GM23338 (cell line): ENCODE data around the gene STK33. TPM values are rescaled to one million over a fixed set of nuclear protein-coding genes. Genes with fewer than 3 reads are reported as not detected.

ENCODE experiments used
- ATAC-seq: fragments of 200-7000 bp; cut with Tn5 transposase; 3 replicates; pipeline ENCODE4 v1.9.1; 2020
- DNase-seq: peaks from one replicate; pipeline ENCODE4 v3.0.0-alpha.2; 2015; ENCODE audit warnings: low spot score
- H2AFZ ChIP-seq: fragments of 200-600 bp; sonication (generic); 2 replicates; pipeline ENCODE4 v1.8.0; 2016; ENCODE audit warnings: antibody characterized with exemption, mild to moderate bottlenecking, moderate library complexity
- H3F3A ChIP-seq: fragments of 200-600 bp; sonication (generic); replicated peaks from 2 replicates; pipeline ENCODE4 v1.8.0; 2017; ENCODE audit warnings: antibody characterized with exemption, mixed run types, low read depth
- H3K27ac ChIP-seq: fragments of 200-600 bp; sonication (generic); 2 replicates; pipeline ENCODE4 v1.6.1; 2016; ENCODE audit warnings: low read depth
- H3K27me3 ChIP-seq: fragments of 200-600 bp; sonication (generic); 2 replicates; pipeline ENCODE4 v1.8.0; 2016; ENCODE audit warnings: mild to moderate bottlenecking, mixed run types, moderate library complexity; ENCODE audit not compliant: insufficient read depth
- H3K36me3 ChIP-seq: fragments of 200-600 bp; sonication (generic); 2 replicates; pipeline ENCODE4 v1.8.0; 2016; ENCODE audit warnings: mild to moderate bottlenecking; ENCODE audit not compliant: insufficient read depth
- H3K4me1 ChIP-seq: fragments of 200-600 bp; sonication (generic); 2 replicates; pipeline ENCODE4 v1.8.0; 2016; ENCODE audit warnings: mild to moderate bottlenecking, moderate library complexity; ENCODE audit not compliant: insufficient read depth
- H3K4me2 ChIP-seq: fragments of 200-600 bp; sonication (generic); 2 replicates; pipeline ENCODE4 v1.7.1; 2017; ENCODE audit warnings: mixed run types
- H3K4me3 ChIP-seq: fragments of 200-600 bp; sonication (generic); 2 replicates; pipeline ENCODE4 v1.6.1; 2016; ENCODE audit warnings: mixed run types
- H3K79me2 ChIP-seq: fragments of 200-600 bp; sonication (generic); replicated peaks from 2 replicates; pipeline ENCODE4 v1.8.0; 2017; ENCODE audit warnings: mild to moderate bottlenecking; ENCODE audit not compliant: insufficient read depth
- H3K9me2 ChIP-seq: fragments of 200-600 bp; sonication (generic); 2 replicates; pipeline ENCODE4 v1.8.0; 2017; ENCODE audit not compliant: insufficient read depth
- H4K20me1 ChIP-seq: fragments of 200-600 bp; sonication (generic); replicated peaks from 2 replicates; pipeline ENCODE4 v1.8.0; 2017; ENCODE audit warnings: mild to moderate bottlenecking; ENCODE audit not compliant: insufficient read depth
- H3K27ac Mint-ChIP-seq: 2 replicates; pipeline ENCODE4 v1.8.0; 2020; ENCODE audit warnings: inconsistent platforms, mild to moderate bottlenecking, moderate library complexity, mixed read lengths
- H3K27me3 Mint-ChIP-seq: 3 replicates; pipeline ENCODE4 v1.8.0; 2022; ENCODE audit warnings: low read depth, mild to moderate bottlenecking, moderate library complexity, mixed read lengths, inconsistent platforms; ENCODE audit not compliant: insufficient read depth, poor library complexity
- H3K36me3 Mint-ChIP-seq: 3 replicates; pipeline ENCODE4 v1.8.0; 2021; ENCODE audit warnings: low read depth, mild to moderate bottlenecking, inconsistent platforms, moderate library complexity, mixed read lengths
- H3K4me1 Mint-ChIP-seq: 3 replicates; pipeline ENCODE4 v1.8.0; 2020; ENCODE audit warnings: mild to moderate bottlenecking, inconsistent platforms, mixed read lengths
- H3K4me3 Mint-ChIP-seq: 3 replicates; pipeline ENCODE4 v1.8.0; 2021; ENCODE audit warnings: moderate library complexity, mild to moderate bottlenecking, inconsistent platforms, mixed read lengths
- H3K9me3 Mint-ChIP-seq: 3 replicates; pipeline ENCODE4 v1.8.0; 2020; ENCODE audit warnings: moderate library complexity, mild to moderate bottlenecking, inconsistent platforms, mixed read lengths
- CREB1 ChIP-seq: fragments of 250-450 bp; sonication (Bioruptor Pico); IDR thresholded peaks from 2 replicates; pipeline ENCODE4 v1.5.0; 2020; ENCODE audit warnings: low read depth, mild to moderate bottlenecking, moderate library complexity
- EZH2 ChIP-seq: fragments of 200-600 bp; sonication (generic); IDR thresholded peaks from one replicate; pipeline ENCODE4 v1.8.0; 2017; ENCODE audit warnings: antibody characterized with exemption, mild to moderate bottlenecking, low read depth; ENCODE audit not compliant: unreplicated experiment
- EZH2phosphoT487 ChIP-seq: fragments of 200-600 bp; sonication (generic); IDR thresholded peaks from one replicate; pipeline ENCODE4 v1.8.1; 2018; ENCODE audit warnings: antibody characterized with exemption; ENCODE audit not compliant: unreplicated experiment
- JUNB ChIP-seq: IDR thresholded peaks from one replicate; pipeline ENCODE4 v1.6.1; 2016; ENCODE audit warnings: antibody characterized with exemption; ENCODE audit not compliant: unreplicated experiment
- NANOG ChIP-seq: IDR thresholded peaks from 2 replicates; pipeline ENCODE4 v1.6.1; 2016; ENCODE audit warnings: antibody characterized with exemption, borderline replicate concordance
- POLR2AphosphoS5 ChIP-seq: IDR thresholded peaks from 2 replicates; pipeline ENCODE4 v1.6.1; 2016; ENCODE audit warnings: antibody characterized with exemption, low read depth
- REST ChIP-seq: IDR thresholded peaks from one replicate; pipeline ENCODE4 v1.6.1; 2018; ENCODE audit warnings: antibody characterized with exemption; ENCODE audit not compliant: unreplicated experiment
- STAT1 ChIP-seq: IDR thresholded peaks from one replicate; pipeline ENCODE4 v1.6.1; 2016; ENCODE audit warnings: antibody characterized with exemption; ENCODE audit not compliant: unreplicated experiment
- ZNF114 ChIP-seq: fragments of 250-450 bp; sonication (Bioruptor Pico); IDR thresholded peaks from 2 replicates; pipeline ENCODE4 v1.5.0; 2020; ENCODE audit warnings: mild to moderate bottlenecking, moderate library complexity
- ZNF331 ChIP-seq: fragments of 250-450 bp; sonication (Bioruptor Pico); IDR thresholded peaks from 2 replicates; pipeline ENCODE4 v1.5.0; 2020; ENCODE audit warnings: low read depth, mild to moderate bottlenecking, moderate library complexity
- ZNF462 ChIP-seq: fragments of 250-450 bp; sonication (Bioruptor Pico); IDR thresholded peaks from 2 replicates; pipeline ENCODE4 v1.5.0; 2020; ENCODE audit warnings: mild to moderate bottlenecking, moderate library complexity
- polyA plus RNA-seq: library from polyadenylated mRNA; unstranded; fragments of >200 nt; fragmentation: Nextera tagmentation; extraction: Ambion mirVana; gene quantifications from 2 replicates; pipeline ENCODE4 v1.2.1, GENCODE V29; 2016
- total RNA-seq: library from RNA; depleted of rRNA; stranded (reverse); fragments of >200 nt; shearing (Covaris generic); gene quantifications from 2 replicates; pipeline ENCODE4 v1.2.3, GENCODE V29; 2014
- TF ChIP-seq, protein P1 (sequence below): IDR thresholded peaks from 2 replicates; pipeline ENCODE4 v1.6.1; 2016; ENCODE audit warnings: antibody characterized with exemption
- TF ChIP-seq, protein P2 (sequence below), 2 experiments: fragments of 200-600 bp in 1 of 2; sonication (generic) in 1 of 2; conservative IDR thresholded peaks; 2 replicates each; pipeline versions ENCODE4 v1.5.1 to v1.6.1; 2016 to 2017; ENCODE audit warnings: antibody characterized with exemption in 2 of 2, low read depth in 2 of 2, mild to moderate bottlenecking in 2 of 2, moderate library complexity in 1 of 2

STK33 gene
- total and polyA plus RNA-seq, 2 experiments from 2014 or later: 17.2 to 18.2 TPM

GRCh38 chr11:8368772-8369171 is 225.3 kb downstream of the STK33 start:
- no peak overlapping the region for H2AFZ ChIP-seq
- H3F3A ChIP-seq: no peaks in the 10 kb centered on the region
- Mint-ChIP-seq H3K4me1 (peaks cover 4% of the 10 kb centered on the region; the same call in 2 of the 3 replicates), H3K27ac (peak overlapping the region; percentile 31; the same call in 1 of the 2 replicates), H3K36me3 (no peaks in the 10 kb centered on the region; the same call in 2 of the 3 replicates), H3K27me3 (peaks cover 2% of the 10 kb centered on the region), H3K4me3 (no peak overlapping the region), H3K9me3 (no peaks in the 10 kb centered on the region; the same call in 2 of the 3 replicates)
- TF ChIP-seq, protein P1, sequence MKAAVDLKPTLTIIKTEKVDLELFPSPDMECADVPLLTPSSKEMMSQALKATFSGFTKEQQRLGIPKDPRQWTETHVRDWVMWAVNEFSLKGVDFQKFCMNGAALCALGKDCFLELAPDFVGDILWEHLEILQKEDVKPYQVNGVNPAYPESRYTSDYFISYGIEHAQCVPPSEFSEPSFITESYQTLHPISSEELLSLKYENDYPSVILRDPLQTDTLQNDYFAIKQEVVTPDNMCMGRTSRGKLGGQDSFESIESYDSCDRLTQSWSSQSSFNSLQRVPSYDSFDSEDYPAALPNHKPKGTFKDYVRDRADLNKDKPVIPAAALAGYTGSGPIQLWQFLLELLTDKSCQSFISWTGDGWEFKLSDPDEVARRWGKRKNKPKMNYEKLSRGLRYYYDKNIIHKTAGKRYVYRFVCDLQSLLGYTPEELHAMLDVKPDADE: no peak
- TF ChIP-seq ZNF462 (CRISPR knock-in tag): no peak
- TF ChIP-seq ZNF331 (CRISPR knock-in tag): no peak
- TF ChIP-seq EZH2: no peak
- no peak for TF ChIP-seq STAT1
- TF ChIP-seq NANOG: no peak
- TF ChIP-seq, protein P2, sequence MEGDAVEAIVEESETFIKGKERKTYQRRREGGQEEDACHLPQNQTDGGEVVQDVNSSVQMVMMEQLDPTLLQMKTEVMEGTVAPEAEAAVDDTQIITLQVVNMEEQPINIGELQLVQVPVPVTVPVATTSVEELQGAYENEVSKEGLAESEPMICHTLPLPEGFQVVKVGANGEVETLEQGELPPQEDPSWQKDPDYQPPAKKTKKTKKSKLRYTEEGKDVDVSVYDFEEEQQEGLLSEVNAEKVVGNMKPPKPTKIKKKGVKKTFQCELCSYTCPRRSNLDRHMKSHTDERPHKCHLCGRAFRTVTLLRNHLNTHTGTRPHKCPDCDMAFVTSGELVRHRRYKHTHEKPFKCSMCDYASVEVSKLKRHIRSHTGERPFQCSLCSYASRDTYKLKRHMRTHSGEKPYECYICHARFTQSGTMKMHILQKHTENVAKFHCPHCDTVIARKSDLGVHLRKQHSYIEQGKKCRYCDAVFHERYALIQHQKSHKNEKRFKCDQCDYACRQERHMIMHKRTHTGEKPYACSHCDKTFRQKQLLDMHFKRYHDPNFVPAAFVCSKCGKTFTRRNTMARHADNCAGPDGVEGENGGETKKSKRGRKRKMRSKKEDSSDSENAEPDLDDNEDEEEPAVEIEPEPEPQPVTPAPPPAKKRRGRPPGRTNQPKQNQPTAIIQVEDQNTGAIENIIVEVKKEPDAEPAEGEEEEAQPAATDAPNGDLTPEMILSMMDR (conservative IDR thresholded peaks at IDR 0.05; ENCODE audit: low read depth in 2 of 2): no peak
- TF ChIP-seq ZNF114 (CRISPR knock-in tag): no peak
- no peak for TF ChIP-seq POLR2AphosphoS5
- TF ChIP-seq REST: no peak
- TF ChIP-seq CREB1 (CRISPR knock-in tag): no peak
- no peak for TF ChIP-seq EZH2phosphoT487
- no peak for TF ChIP-seq JUNB
- H3K4me3 ChIP-seq: no peak overlapping the region
- no peaks in the 10 kb centered on the region for H3K36me3 ChIP-seq
- H3K9me2 ChIP-seq: no peaks in the 10 kb centered on the region
- ATAC-seq (no peak), DNase-seq (no peak)
- no peak overlapping the region for H3K4me2 ChIP-seq
- H3K27ac ChIP-seq: no peak overlapping the region
- no peaks in the 10 kb centered on the region for H3K4me1 ChIP-seq
- H4K20me1 ChIP-seq: no peaks in the 10 kb centered on the region
- H3K27me3 ChIP-seq: no peaks in the 10 kb centered on the region
- H3K79me2 ChIP-seq: no peaks in the 10 kb centered on the region
